K562 (cell line): ENCODE results near the gene AK5. TPM values are rescaled to one million over a fixed set of nuclear protein-coding genes. Genes with fewer than 3 reads are reported as not detected.
A peak's percentile ranks its signal among the peaks of the same experiment; 100 is the strongest.

Experiments used
- ATAC-seq: fragments of 200-7000 bp; cut with Tn5 transposase; 3 replicates; pipeline ENCODE4 v1.9.1; 2020; ENCODE audit warnings: moderate library complexity
- BruUV-seq: library from RNA; stranded (reverse); fragments of 400-500 nt; replicated peaks from 2 replicates; lab custom pipeline; 2021; lab: Mats Ljungman, UMichigan
- CTCF ChIA-PET: fragments of 300-600 bp; formaldehyde crosslinking; extraction: SDS; loops from one replicate; lab custom pipeline; 2021; ENCODE audit warnings: low intra/inter-chr PET ratio; lab: Yijun Ruan, JAX
- POLR2A ChIA-PET: fragments of 300-600, 350-650 bp; sonication (Branson Sonifier 250); formaldehyde crosslinking; extraction: SDS; loops from one replicate; lab custom pipeline; 2021; ENCODE audit warnings: antibody characterized with exemption, inconsistent platforms; lab: Yijun Ruan, JAX
- DNase-seq, 4 experiments: peaks; one replicate each; pipeline versions ENCODE4 v3.0.0 to v3.0.0-alpha.2; 2011 to 2018; ENCODE audit warnings: low spot score in 3 of 4, mixed read lengths in 3 of 4; ENCODE audit errors: extremely low read depth in 1 of 4
- FAIRE-seq: peaks from 2 replicates; lab custom pipeline; 2011; peaks lifted over from hg19 to GRCh38; lab: Jason Lieb, UNC
- H2AFZ ChIP-seq: 2 replicates; pipeline ENCODE4 v1.6.0; 2011; ENCODE audit warnings: low read depth, low read length, control low read depth, inconsistent platforms
- H3K27ac ChIP-seq: fragments of 200-600 bp; 3 replicates; pipeline ENCODE4 v1.8.0; 2011; ENCODE audit warnings: low read depth, mild to moderate bottlenecking, control low read depth, inconsistent platforms, low read length, moderate library complexity, mixed read lengths; ENCODE audit errors: extremely low read depth
- H3K27me3 ChIP-seq, 2 experiments: fragments of 300-600 bp in 1 of 2; 2 replicates in 1 of 2; 3 replicates in 1 of 2; pipeline versions ENCODE4 v1.6.0 to v1.8.0; 2011; ENCODE audit warnings: inconsistent platforms in 2 of 2, low read length in 2 of 2, mild to moderate bottlenecking in 1 of 2, mixed read lengths in 1 of 2, moderate library complexity in 1 of 2; ENCODE audit not compliant: control insufficient read depth in 2 of 2, insufficient read depth in 2 of 2
- H3K36me3 ChIP-seq: fragments of 300-600 bp; 3 replicates; pipeline ENCODE4 v1.8.0; 2011; ENCODE audit warnings: mild to moderate bottlenecking, low read length, inconsistent platforms; ENCODE audit not compliant: control insufficient read depth, insufficient read depth
- H3K4me1 ChIP-seq, 2 experiments: fragments of 200-600 bp in 1 of 2; replicated peaks in 1 of 2; 2 replicates in 1 of 2; 3 replicates in 1 of 2; pipeline versions ENCODE4 v1.5.1 to v1.8.0; 2011; ENCODE audit warnings: inconsistent platforms in 2 of 2, low read length in 2 of 2, mild to moderate bottlenecking in 1 of 2, mixed read lengths in 1 of 2, moderate library complexity in 1 of 2; ENCODE audit not compliant: control insufficient read depth in 2 of 2, insufficient read depth in 2 of 2
- H3K4me2 ChIP-seq: 2 replicates; pipeline ENCODE4 v1.6.1; 2011; ENCODE audit warnings: low read length, control low read depth, inconsistent platforms, mixed read lengths; ENCODE audit not compliant: insufficient read depth
- H3K4me3 ChIP-seq: fragments of 200-600 bp; sonication (generic), shearing (Covaris generic); 2 replicates; pipeline ENCODE4 v1.5.1; 2016; ENCODE audit warnings: control low read depth, inconsistent platforms
- H3K79me2 ChIP-seq: fragments of 200-600 bp; 3 replicates; pipeline ENCODE4 v1.8.0; 2011; ENCODE audit warnings: low read length, inconsistent platforms; ENCODE audit not compliant: control insufficient read depth, insufficient read depth
- H3K9ac ChIP-seq, 2 experiments: 2 replicates each; pipeline versions ENCODE4 v1.6.0 to v1.6.1; 2011; ENCODE audit warnings: low read depth in 2 of 2, low read length in 2 of 2, control low read depth in 1 of 2, inconsistent platforms in 1 of 2, mild to moderate bottlenecking in 1 of 2, mixed read lengths in 1 of 2; ENCODE audit not compliant: insufficient read depth in 1 of 2
- H3K9me1 ChIP-seq: one replicate; pipeline ENCODE4 v1.6.0; 2011; ENCODE audit warnings: inconsistent platforms, mild to moderate bottlenecking, low read length, moderate library complexity; ENCODE audit not compliant: control insufficient read depth, insufficient read depth
- H3K9me3 ChIP-seq: replicated peaks from 2 replicates; pipeline ENCODE4 v1.5.1; 2011; ENCODE audit warnings: low read depth, low read length, inconsistent platforms; ENCODE audit not compliant: control insufficient read depth, insufficient read depth
- H4K20me1 ChIP-seq: replicated peaks from 2 replicates; pipeline ENCODE4 v1.6.1; 2011; ENCODE audit warnings: low read length, inconsistent platforms, mixed read lengths; ENCODE audit not compliant: control insufficient read depth, insufficient read depth
- BRCA1 ChIP-seq, 2 experiments: fragments of 450-650 bp in 1 of 2; sonication (generic) in 1 of 2; formaldehyde crosslinking in 1 of 2; IDR thresholded peaks; 2 replicates each; pipeline versions ENCODE4 v1.5.0 to v1.6.1; 2017 to 2020; ENCODE audit warnings: mild to moderate bottlenecking in 1 of 2, missing genetic modification reagents in 1 of 2
- HNRNPK ChIP-seq: fragments of 200-400 bp; formaldehyde crosslinking; IDR thresholded peaks from one replicate; pipeline ENCODE4 v1.6.1; 2018; ENCODE audit warnings: mild to moderate bottlenecking, low read depth, low read length; ENCODE audit not compliant: poor library complexity, severe bottlenecking
- MTA2 ChIP-seq: fragments of 450-650 bp; IDR thresholded peaks from 2 replicates; pipeline ENCODE4 v1.6.1; 2016; ENCODE audit warnings: low read depth
- NCOR1 ChIP-seq: fragments of 450-650 bp; IDR thresholded peaks from 2 replicates; pipeline ENCODE4 v1.6.1; 2016; ENCODE audit warnings: mild to moderate bottlenecking, moderate library complexity
- PBX2 ChIP-seq, 2 experiments: IDR thresholded peaks in 1 of 2; conservative IDR thresholded peaks in 1 of 2; 2 replicates each; pipeline ENCODE4 v1.6.1; 2016; ENCODE audit warnings: low read depth in 2 of 2, mild to moderate bottlenecking in 1 of 2, missing compliant biosample characterization in 1 of 2, missing genetic modification characterization in 1 of 2, moderate library complexity in 1 of 2
- RBM14 ChIP-seq: fragments of 200-400 bp; formaldehyde crosslinking; IDR thresholded peaks from 2 replicates; pipeline ENCODE4 v1.6.1; 2018; ENCODE audit warnings: low read depth, mild to moderate bottlenecking, low read length, moderate library complexity, borderline replicate concordance; ENCODE audit not compliant: insufficient read depth
- RUNX1 ChIP-seq: sonication (generic); IDR thresholded peaks from 2 replicates; pipeline ENCODE4 v1.6.1; 2016; ENCODE audit warnings: antibody characterized with exemption, low read depth
- SAFB2 ChIP-seq: fragments of 200-400 bp; formaldehyde crosslinking; IDR thresholded peaks from 2 replicates; pipeline ENCODE4 v1.6.1; 2018; ENCODE audit warnings: borderline replicate concordance, low read length, low read depth, moderate library complexity; ENCODE audit not compliant: severe bottlenecking
- SMAD1 ChIP-seq: fragments of 150-350 bp; IDR thresholded peaks from 2 replicates; pipeline ENCODE4 v1.6.1; 2014; ENCODE audit warnings: low read length, low read depth; ENCODE audit not compliant: partially characterized antibody
- SMARCE1 ChIP-seq: fragments of 450-650 bp; IDR thresholded peaks from 2 replicates; pipeline ENCODE4 v1.7.1; 2016; ENCODE audit warnings: mild to moderate bottlenecking
- SRSF7 ChIP-seq: fragments of 200-400 bp; formaldehyde crosslinking; optimal IDR thresholded peaks from 2 replicates; pipeline ENCODE3; 2017; ENCODE audit warnings: mild to moderate bottlenecking, low read depth, low read length
- ZNF232 ChIP-seq: sonication (generic); formaldehyde crosslinking; IDR thresholded peaks from 2 replicates; pipeline ENCODE4 v1.8.0; 2022; ENCODE audit warnings: mild to moderate bottlenecking, missing genetic modification reagents
- ZNF24 ChIP-seq: fragments of 450-650 bp; IDR thresholded peaks from 2 replicates; pipeline ENCODE4 v1.6.1; 2016
- ZNF408 ChIP-seq: fragments of 250-450 bp; sonication (Bioruptor Pico); IDR thresholded peaks from 2 replicates; pipeline ENCODE4 v1.4.0; 2020; ENCODE audit warnings: low read depth, mild to moderate bottlenecking, moderate library complexity
- WGBS: fragments of 100-300 bp; shearing (Covaris generic); methylation state at CpG from one replicate; pipeline ENCODE4 v1.1.6; 2016; ENCODE audit warnings: low coverage, mixed read lengths; ENCODE audit not compliant: insufficient coverage; ENCODE audit errors: missing lambda C conversion rate; 5-methylcytosine and 5-hydroxymethylcytosine counted together
- in situ Hi-C: fragments of 300-500 bp; cut with MboI; formaldehyde crosslinking; loops from 4 replicates; pipeline ENCODE4 v1.15.0; 2018; ENCODE audit warnings: inconsistent platforms, mixed read lengths
- intact Hi-C: fragments of 100-400 bp; cut with micrococcal nuclease; formaldehyde crosslinking; loops from 2 replicates; pipeline ENCODE4 v1.14.2; 2022
- polyA plus RNA-seq, 8 experiments: library from polyadenylated mRNA; depleted of rRNA in 4 of 8; stranded (reverse) in 5 of 8; unstranded in 3 of 8; fragments of >200 nt; fragmentation: Nextera tagmentation in 2 of 8; fragmentation: Illumina TruSeq in 1 of 8; extraction: Ambion mirVana in 2 of 8; extraction: Trizol in 1 of 8; gene quantifications; 2 replicates each; pipeline versions ENCODE4 v1.2.1 to v1.2.3, GENCODE V29; 2011 to 2014; ENCODE audit warnings: inconsistent platforms in 1 of 8, missing spikeins in 1 of 8
- total RNA-seq, 7 experiments: library from RNA; depleted of rRNA in 6 of 7; stranded (reverse); fragments of >200 nt in 6 of 7; fragmentation: Illumina TruSeq in 2 of 7; extraction: Trizol in 2 of 7; gene quantifications; 2 replicates each; pipeline versions ENCODE4 v1.2.1 to v1.2.3, GENCODE V29; 2011 to 2021; ENCODE audit warnings: low replicate concordance in 1 of 7

Gene AK5
- total and polyA plus RNA-seq, 9 of the 15 experiments (the other 6 are each of a cell fraction or from before 2014, with no cell fraction given) = 0.06 TPM; not detected in 8

GRCh38 chr1:77433934-77434333 lies 152.1 kb downstream of the AK5 start:
- Histone ChIP-seq H3K4me1 (no peaks in the 10 kb centered on the region), H4K20me1 (no peaks in the 10 kb centered on the region), H3K4me3 (no peak overlapping the region), H3K9me1 (no peaks in the 10 kb centered on the region), H3K9ac (no peak overlapping the region), H3K36me3 (no peaks in the 10 kb centered on the region), H3K79me2 (no peaks in the 10 kb centered on the region), H3K27me3 (no peaks in the 10 kb centered on the region), H3K9me3 (no peaks in the 10 kb centered on the region), H3K4me2 (no peak overlapping the region), H2AFZ (no peak overlapping the region), H3K27ac (no peak overlapping the region)
- in situ Hi-C loops (no loop called here), intact Hi-C loops (no loop called here)
- CTCF ChIA-PET = no interaction called here
- ATAC-seq = no peak
- TF ChIP-seq MTA2 (no peak), SRSF7 (no peak), SMAD1 (no peak)
- no peak for FAIRE-seq
- BruUV-seq = no TSS peak
- 28% methylated on average over 3 of the region's 3 CpGs for WGBS
- POLR2A ChIA-PET = no interaction called here
- no peak for DNase-seq

- Histone ChIP-seq H3K4me3 (no peak overlapping the region), H3K9me3 (no peaks in the 10 kb centered on the region), H3K27me3 (no peaks in the 10 kb centered on the region), H3K4me1 (no peaks in the 10 kb centered on the region), H2AFZ (peak overlapping the region; percentile 64), H3K27ac (no peak overlapping the region), H3K9me1 (no peaks in the 10 kb centered on the region), H3K36me3 (no peaks in the 10 kb centered on the region), H3K9ac (no peak overlapping the region), H3K79me2 (no peaks in the 10 kb centered on the region), H3K4me2 (no peak overlapping the region), H4K20me1 (no peaks in the 10 kb centered on the region)
- CTCF ChIA-PET = no interaction called here
- FAIRE-seq (no peak), ATAC-seq (peak; percentile 28; the same call in 2 of the 3 replicates), DNase-seq (no peak)
- POLR2A ChIA-PET = interaction anchor here (0.6 kb wide), 1 partner anchor 20 kb away, joined by 4 read pairs; no protein-coding TSS in a partner anchor
- no TSS peak for BruUV-seq
- intact Hi-C loops = no loop called here
- in situ Hi-C loops = no loop called here
- 9% methylated on average over 2 of the region's 2 CpGs for WGBS
- TF ChIP-seq SMARCE1 (no peak), BRCA1 (IDR thresholded peaks at IDR 0.05) (no peak), BRCA1 (CRISPR knock-in tag; IDR thresholded peaks at IDR 0.05) (no peak), HNRNPK (no peak), ZNF24 (no peak), RBM14 (no peak), RUNX1 (no peak), SAFB2 (no peak), ZNF408 (CRISPR knock-in tag) (no peak), ZNF232 (CRISPR knock-in tag) (no peak), NCOR1 (no peak), PBX2 (CRISPR knock-in tag; IDR thresholded peaks at IDR 0.05; ENCODE audit: low read depth) (no peak), PBX2 (tag; conservative IDR thresholded peaks at IDR 0.05; ENCODE audit: low read depth) (no peak)
Observed at GRCh38 chr1:77434967-77435366, 153.1 kb downstream of the AK5 start.
